Measurements from ENCODE around the gene KRT71. TPM values are rescaled to one million over a fixed set of nuclear protein-coding genes. Genes with fewer than 3 reads are reported as not detected.
"Not testable (repeated sequence)": the region's sequence is repeated elsewhere in the genome, so short reads cannot be mapped to it uniquely, and the experiment has no call there.

KRT71 gene
- total RNA-seq, 1 experiment from 2014 or later = not detected

- Histone ChIP-seq H3K4me2 (ENCODE audit: low read length) (no peak overlapping the region), H3K9ac (ENCODE audit: low read length) (no peak overlapping the region), H3K36me3 (ENCODE audit: control insufficient read depth in 1 of 2, insufficient read depth in 2 of 2, low read length in 2 of 2) (no peaks in the 10 kb centered on the region), H2AFZ (ENCODE audit: low read depth, low read length, poor library complexity, severe bottlenecking) (peak overlapping the region; percentile 10), H3K79me2 (ENCODE audit: insufficient read depth, low read length) (no peaks in the 10 kb centered on the region), H3K4me3 (replicated peaks in 1 of 2; ENCODE audit: low read depth in 1 of 2, low read length in 2 of 2) (no peak overlapping the region), H3K27me3 (ENCODE audit: insufficient read depth, low read length) (no peaks in the 10 kb centered on the region), H3K9me2 (ENCODE audit: insufficient read depth) (no peaks in the 10 kb centered on the region), H4K20me1 (ENCODE audit: insufficient read depth) (no peaks in the 10 kb centered on the region), H3K27ac (ENCODE audit: low read depth, low read length) (no peak overlapping the region), H3K4me1 (ENCODE audit: control insufficient read depth in 1 of 2, insufficient read depth in 2 of 2, low read length in 2 of 2) (peaks cover 0 to 37% of the 10 kb centered on the region in 2 experiments; a peak in 3 of 4 replicates), H3K9me3 (ENCODE audit: control insufficient read depth in 1 of 2, insufficient read depth in 1 of 2, low read depth in 1 of 2, low read length in 2 of 2) (no peaks in the 10 kb centered on the region)
- ChIA-PET RAD21 (ENCODE audit: low non-redundant PET in 1 of 2, low total read pairs in 2 of 2, uncharacterized antibody in 2 of 2, unreplicated experiment in 2 of 2) (no interaction called here), CTCF (no interaction called here), POLR2A (no interaction called here)
- BruUV-seq (replicated peaks) = no TSS peak
- intact Hi-C loops (cut with micrococcal nuclease) = no loop called here
- TF ChIP-seq POLR2A (IDR thresholded peaks at IDR 0.05; ENCODE audit: borderline replicate concordance, extremely low read depth, insufficient read depth, insufficient read length) (no peak), SIN3A (IDR thresholded peaks at IDR 0.05; ENCODE audit: low read depth) (no peak), MAX (IDR thresholded peaks at IDR 0.05) (no peak), CBX3 (IDR thresholded peaks at IDR 0.05; ENCODE audit: low read depth) (no peak), ZBTB33 (IDR thresholded peaks at IDR 0.05; ENCODE audit: extremely low read depth, insufficient replicate concordance, low read length) (no peak), JUND (IDR thresholded peaks at IDR 0.05) (no peak)
- DNase-seq (ENCODE audit: low read depth, low spot score) (no peak), ATAC-seq (no peak)
Measured at GRCh38 chr12:52502877-52503276, 50.1 kb downstream of the KRT71 start.

GRCh38 chr12:52501490-52501889 lies 51.5 kb downstream of the KRT71 start:
- RAD21 ChIA-PET (ENCODE audit: low non-redundant PET in 1 of 2, low total read pairs in 2 of 2, uncharacterized antibody in 2 of 2, unreplicated experiment in 2 of 2) = no interaction called here
- Histone ChIP-seq H3K79me2 (ENCODE audit: insufficient read depth, low read length) (no peaks in the 10 kb centered on the region), H3K27ac (ENCODE audit: low read depth, low read length) (no peak overlapping the region), H3K9me2 (ENCODE audit: insufficient read depth) (no peaks in the 10 kb centered on the region), H3K4me1 (ENCODE audit: control insufficient read depth in 1 of 2, insufficient read depth in 2 of 2, low read length in 2 of 2) (peaks cover 11 to 44% of the 10 kb centered on the region in 2 experiments), H3K9me3 (ENCODE audit: control insufficient read depth in 1 of 2, insufficient read depth in 1 of 2, low read depth in 1 of 2, low read length in 2 of 2) (no peaks in the 10 kb centered on the region), H3K27me3 (ENCODE audit: insufficient read depth, low read length) (no peaks in the 10 kb centered on the region), H3K9ac (ENCODE audit: low read length) (no peak overlapping the region), H3K4me2 (ENCODE audit: low read length) (peak overlapping the region; percentile 16), H2AFZ (ENCODE audit: low read depth, low read length, poor library complexity, severe bottlenecking) (no peak overlapping the region), H4K20me1 (ENCODE audit: insufficient read depth) (no peaks in the 10 kb centered on the region), H3K36me3 (ENCODE audit: control insufficient read depth in 1 of 2, insufficient read depth in 2 of 2, low read length in 2 of 2) (no peaks in the 10 kb centered on the region), H3K4me3 (replicated peaks in 1 of 2; ENCODE audit: low read depth in 1 of 2, low read length in 2 of 2) (no peak overlapping the region)
- DNase-seq (ENCODE audit: low read depth, low spot score) (no peak), ATAC-seq (no peak)
- POLR2A ChIA-PET = no interaction called here
- no TSS peak for BruUV-seq (replicated peaks)
- TF ChIP-seq TCF7L2 (IDR thresholded peaks at IDR 0.05; ENCODE audit: borderline replicate concordance, extremely low read depth, insufficient read depth, insufficient read length) (no peak), POLR2AphosphoS5 (IDR thresholded peaks at IDR 0.05; ENCODE audit: low read depth, low read length) (no peak), ATF3 (IDR thresholded peaks at IDR 0.05) (no peak), POLR2A (IDR thresholded peaks at IDR 0.05; ENCODE audit: borderline replicate concordance, extremely low read depth, insufficient read depth, insufficient read length) (no peak), EZH2phosphoT487 (IDR thresholded peaks at IDR 0.05; ENCODE audit: borderline replicate concordance) (no peak)
- CTCF ChIA-PET = no interaction called here
- intact Hi-C loops (cut with micrococcal nuclease) = no loop called here

- H3K4me3 ChIP-seq (replicated peaks in 1 of 2; ENCODE audit: low read depth in 1 of 2, low read length in 2 of 2); intact Hi-C loops (cut with micrococcal nuclease); H3K9ac ChIP-seq (ENCODE audit: low read length); H3K79me2 ChIP-seq (ENCODE audit: insufficient read depth, low read length); DNase-seq (ENCODE audit: low read depth, low spot score); H3K36me3 ChIP-seq (ENCODE audit: control insufficient read depth in 1 of 2, insufficient read depth in 2 of 2, low read length in 2 of 2); RAD21 ChIA-PET (ENCODE audit: low non-redundant PET in 1 of 2, low total read pairs in 2 of 2, uncharacterized antibody in 2 of 2, unreplicated experiment in 2 of 2); H3K27me3 ChIP-seq (ENCODE audit: insufficient read depth, low read length); H2AFZ ChIP-seq (ENCODE audit: low read depth, low read length, poor library complexity, severe bottlenecking); H3K27ac ChIP-seq (ENCODE audit: low read depth, low read length); H3K4me2 ChIP-seq (ENCODE audit: low read length); ATAC-seq; H3K9me2 ChIP-seq (ENCODE audit: insufficient read depth); POLR2A ChIA-PET; H4K20me1 ChIP-seq (ENCODE audit: insufficient read depth); H3K9me3 ChIP-seq (ENCODE audit: control insufficient read depth in 1 of 2, insufficient read depth in 1 of 2, low read depth in 1 of 2, low read length in 2 of 2); BruUV-seq (replicated peaks): not testable (repeated sequence)
- H3K4me1 ChIP-seq (ENCODE audit: control insufficient read depth in 1 of 2, insufficient read depth in 2 of 2, low read length in 2 of 2) = peaks cover 20 to 54% of the 10 kb centered on the region in 2 experiments
- CTCF ChIA-PET = interaction anchor here (1.2 kb wide), 1 partner anchor 370 kb away, joined by 5 read pairs; no protein-coding TSS in a partner anchor
Measured at GRCh38 chr12:52500574-52500973, 52.4 kb downstream of the KRT71 start.
